ENCODE data around the gene THBD.

THBD gene

GRCh38 chr20:23083553-23084220, 34.2 kb upstream of the THBD start:
- DNase-seq, result no peak

DNA sequence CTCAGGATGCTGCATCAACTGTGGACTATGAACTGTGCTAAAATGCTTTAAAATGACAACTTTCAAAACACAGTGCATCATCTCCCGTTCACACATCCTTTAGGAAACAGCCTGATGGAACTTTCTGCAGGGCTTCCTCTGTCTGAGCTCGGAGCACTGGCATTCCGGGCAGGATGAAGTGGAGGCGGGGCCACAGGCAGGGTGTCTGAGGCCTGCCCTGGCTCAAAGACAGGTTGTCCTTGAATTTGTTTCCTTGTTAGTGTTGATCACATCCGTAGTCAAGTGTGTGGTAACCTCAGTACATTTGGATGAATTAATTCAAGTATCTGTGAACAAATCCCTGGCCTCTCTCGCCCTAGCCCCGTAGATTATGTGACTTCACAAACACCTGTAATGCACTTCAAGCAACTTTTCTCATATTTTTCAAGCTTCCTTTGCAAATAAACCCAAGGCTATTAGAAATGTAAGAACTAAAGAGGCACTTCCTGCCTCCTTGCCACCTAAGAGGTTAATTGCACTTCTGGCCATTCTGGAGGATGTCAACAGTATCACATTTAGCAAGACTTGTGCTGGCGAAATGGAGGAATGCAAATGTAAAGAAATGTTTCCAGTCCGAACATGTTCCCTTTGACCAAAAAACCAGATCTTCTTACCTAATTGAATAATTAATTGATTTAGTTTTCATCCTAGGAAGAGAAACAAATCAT, 33.5 kb upstream of the THBD start:
- DNase-seq, result no peak

- DNase-seq, result no peak
These were observed 31.9 kb upstream of the THBD start for GRCh38 chr20:23081263-23081819.

- no peak for DNase-seq
These were observed 31.0 kb upstream of the THBD start for GRCh38 chr20:23080521-23080920.

GRCh38 chr20:23079926-23080325, 30.5 kb upstream of the THBD start:
- DNase-seq, result no peak

DNA sequence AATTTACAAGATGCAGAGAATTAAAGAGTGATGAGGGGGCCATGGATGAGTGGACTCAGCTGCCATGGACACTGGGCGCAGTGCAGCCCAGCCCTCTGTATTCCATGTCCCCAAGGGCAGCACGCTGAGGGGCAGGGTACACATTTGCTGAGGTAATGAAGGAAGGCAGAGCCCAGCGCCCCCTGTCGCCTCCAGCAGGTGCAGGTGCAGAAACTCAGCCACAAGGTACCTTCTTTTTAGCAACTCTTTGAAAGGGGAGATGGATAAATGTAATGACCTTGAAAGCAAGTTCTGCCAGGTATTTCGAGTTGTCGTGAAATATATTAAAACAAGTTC, 29.5 kb upstream of the THBD start:
- no peak for DNase-seq

- DNase-seq, result no peak
These were observed 29.0 kb upstream of the THBD start for GRCh38 chr20:23078351-23079015.

- no peak for DNase-seq
These were observed 27.8 kb upstream of the THBD start for GRCh38 chr20:23077277-23077676.

- DNase-seq, result no peak
These were observed 24.6 kb upstream of the THBD start for GRCh38 chr20:23074052-23074451.

DNA sequence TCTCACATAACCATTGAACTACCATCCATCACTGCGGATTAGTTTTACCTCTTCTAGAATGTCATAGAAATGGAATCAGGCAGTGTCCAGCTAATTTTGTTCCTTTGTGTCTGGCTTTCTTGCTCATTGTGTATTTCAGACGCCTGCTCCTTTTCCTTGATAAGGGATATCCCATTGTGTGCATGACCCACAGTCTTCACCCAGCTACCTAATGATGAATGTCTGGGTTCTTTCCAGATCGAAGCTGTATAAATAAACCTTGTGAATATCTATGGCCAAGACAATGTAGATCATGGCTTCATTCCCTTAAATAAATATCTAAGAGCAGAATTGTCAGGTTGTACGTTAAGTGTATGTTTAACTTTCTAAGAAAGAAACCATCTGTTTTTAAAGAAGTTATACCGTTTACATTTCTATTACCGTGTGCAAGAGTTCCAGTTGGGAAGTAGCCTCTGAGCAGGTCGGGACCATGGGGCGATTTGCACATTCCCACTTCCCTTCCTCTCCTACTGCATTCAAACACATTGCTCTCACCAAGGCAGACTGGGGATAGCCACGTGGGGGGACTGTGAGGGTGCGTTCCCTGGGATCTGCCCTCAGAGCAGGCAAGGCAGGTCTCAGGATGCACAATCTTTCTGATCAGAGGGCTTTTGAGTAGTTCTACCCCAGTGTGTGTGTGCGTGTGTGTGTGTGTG, 23.6 kb upstream of the THBD start:
- DNase-seq, result no peak

GRCh38 chr20:23071996-23072395, 22.5 kb upstream of the THBD start:
- no peak for DNase-seq

- no peak for DNase-seq
These were observed 21.9 kb upstream of the THBD start for GRCh38 chr20:23071398-23071797.

- DNase-seq, result no peak
These were observed 19.6 kb upstream of the THBD start for GRCh38 chr20:23069108-23069507.

GRCh38 chr20:23068283-23068682, 18.8 kb upstream of the THBD start:
- no peak for DNase-seq

DNA sequence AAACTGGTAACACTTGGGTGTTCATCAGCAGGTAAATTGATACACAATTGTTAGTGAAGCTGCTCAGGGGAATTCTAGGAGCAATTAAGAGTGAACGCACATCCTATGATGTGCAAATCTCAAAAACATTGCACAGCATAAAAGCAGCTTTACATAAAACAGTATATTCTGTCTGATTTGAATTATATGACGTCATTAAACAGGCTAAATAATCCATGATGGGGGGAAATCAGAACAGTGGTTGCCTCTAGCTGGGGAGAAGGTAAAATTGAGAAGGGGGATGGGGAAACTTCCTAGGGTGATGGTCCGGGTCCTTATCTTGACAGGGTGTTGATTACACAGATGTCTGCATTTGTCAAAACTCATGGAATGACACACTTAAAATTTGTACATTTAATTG, 17.3 kb upstream of the THBD start:
- no peak for DNase-seq

DNA sequence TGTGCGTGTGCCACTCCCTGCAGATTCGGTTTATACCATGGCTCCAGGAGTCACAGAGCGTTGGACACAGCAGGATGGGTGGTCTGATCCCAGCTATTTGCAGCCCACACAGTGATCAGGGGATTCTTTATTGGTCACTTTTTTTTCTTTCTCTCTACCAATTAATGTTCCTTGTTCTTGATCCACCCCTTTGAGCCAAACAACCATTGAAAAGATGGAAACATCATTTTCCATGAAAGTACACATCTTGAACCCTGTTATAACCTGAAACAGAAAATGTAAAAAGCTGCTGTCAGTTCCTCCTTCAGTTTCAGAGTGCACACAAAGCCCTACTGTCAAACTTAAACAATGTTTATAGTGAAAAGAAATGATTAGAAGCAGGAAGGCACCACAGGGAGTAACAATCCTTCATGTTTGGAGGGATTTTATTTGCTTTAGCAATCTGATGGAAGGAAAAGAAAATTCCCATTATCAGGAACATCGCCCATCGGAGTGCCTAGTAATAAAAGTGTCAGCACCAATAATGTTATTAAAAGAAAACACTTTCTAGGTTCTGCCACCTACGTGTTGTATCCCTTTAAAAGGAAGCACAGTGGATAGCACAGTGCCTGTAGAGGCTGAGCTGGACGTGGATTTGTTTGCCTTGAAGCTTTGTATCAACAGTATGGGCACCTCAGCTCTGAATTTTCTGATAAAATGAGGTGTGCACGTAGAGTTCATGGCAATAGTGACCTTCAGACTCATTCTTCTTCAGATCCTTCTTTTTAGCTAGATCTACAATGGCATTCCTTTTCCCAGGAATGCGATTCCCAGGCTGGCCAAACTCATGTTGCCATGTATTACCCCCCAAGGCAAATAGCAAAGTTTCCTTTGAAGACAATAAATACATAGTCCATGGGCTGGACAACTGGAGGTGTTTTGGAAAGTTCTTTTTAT, 16.1 kb upstream of the THBD start:
- no peak for DNase-seq

DNA sequence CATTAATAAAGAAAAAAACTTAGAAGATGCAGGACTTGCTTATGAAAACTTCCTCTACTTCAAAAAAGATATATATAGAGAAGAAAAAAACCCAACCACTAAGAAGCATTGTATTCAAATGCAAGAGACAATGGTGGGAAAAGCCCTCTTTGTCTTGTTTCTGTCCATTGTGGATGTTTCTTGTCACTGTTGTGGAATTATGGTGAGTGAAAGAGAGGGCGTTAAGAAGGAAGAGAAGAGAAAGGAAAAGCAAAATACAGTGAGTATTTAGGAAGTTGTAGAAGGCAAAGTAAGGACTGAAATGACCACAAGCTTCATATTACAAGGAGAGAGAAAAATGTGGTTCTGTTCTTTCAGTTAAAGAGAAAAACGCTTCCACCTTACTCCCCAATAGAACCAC, 14.1 kb upstream of the THBD start:
- no peak for DNase-seq

DNA sequence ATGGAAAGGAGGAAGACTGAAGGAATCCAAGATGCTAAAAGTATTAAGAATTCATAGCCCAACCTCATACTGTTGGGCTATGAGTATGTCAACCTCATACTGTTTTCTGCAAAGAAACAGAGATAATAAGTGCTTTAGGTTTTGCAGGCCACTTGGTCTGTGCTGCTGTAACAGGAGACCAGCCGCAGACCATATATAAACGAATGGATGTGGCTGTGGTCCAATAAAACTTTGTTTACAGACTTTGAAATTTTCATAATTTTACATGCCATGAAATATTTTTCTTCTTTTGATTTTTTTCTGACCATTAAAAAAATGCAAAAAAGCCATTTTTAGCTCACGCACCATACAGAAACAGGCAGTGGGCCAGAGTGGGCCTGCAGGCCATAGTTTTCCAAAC, 13.7 kb upstream of the THBD start:
- DNase-seq, result no peak

GRCh38 chr20:23062632-23063031, 13.2 kb upstream of the THBD start:
- DNase-seq, result no peak

GRCh38 chr20:23061734-23062561, 12.5 kb upstream of the THBD start:
- DNase-seq, result no peak

GRCh38 chr20:23061262-23061661, 11.8 kb upstream of the THBD start:
- no peak for DNase-seq

Data from CD4-positive, alpha-beta T cell treated with Interleukin-6 for 4 hours (primary cell).